HL-60 (cell line): ENCODE measurements around the gene CCR2.

ENCODE experiments used
- GABPA ChIP-seq: IDR thresholded peaks from 2 replicates; pipeline ENCODE4 v1.6.1; 2012; ENCODE audit warnings: low read depth
- POLR2AphosphoS5 ChIP-seq: IDR thresholded peaks from 2 replicates; pipeline ENCODE4 v1.6.1; 2012; ENCODE audit warnings: low read depth
- SPI1 ChIP-seq: IDR thresholded peaks from 2 replicates; pipeline ENCODE4 v1.6.1; 2012; ENCODE audit warnings: low read depth, mild to moderate bottlenecking, borderline replicate concordance
- TF ChIP-seq, protein P1 (sequence below): IDR thresholded peaks from one replicate; pipeline ENCODE4 v1.5.1; 2011; ENCODE audit warnings: low read length, control low read depth, inconsistent platforms; ENCODE audit not compliant: insufficient read depth
- TF ChIP-seq, protein P2 (sequence below): IDR thresholded peaks from 2 replicates; pipeline ENCODE4 v1.6.1; 2012; ENCODE audit warnings: low read depth; ENCODE audit not compliant: insufficient replicate concordance

DNA sequence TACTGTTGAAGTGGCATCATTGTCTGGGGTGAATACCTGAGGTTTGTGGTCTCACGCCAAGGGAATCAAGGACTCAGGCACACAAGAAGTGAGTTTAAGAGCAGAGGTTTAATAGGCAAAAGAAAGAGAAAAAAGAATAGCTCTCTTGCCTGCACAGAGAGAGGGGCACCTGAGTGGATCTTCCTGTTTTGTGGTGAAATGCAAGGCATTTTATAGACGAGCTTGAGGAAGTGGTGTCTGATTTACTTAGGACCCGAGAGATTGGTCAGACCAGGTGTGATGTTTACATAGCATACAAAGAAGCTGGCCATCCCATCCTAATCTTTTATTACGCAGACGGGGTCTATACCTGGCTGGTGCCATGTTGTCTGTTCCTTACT is 30.0 kb downstream of the CCR2 start:
- TF ChIP-seq, protein P1, sequence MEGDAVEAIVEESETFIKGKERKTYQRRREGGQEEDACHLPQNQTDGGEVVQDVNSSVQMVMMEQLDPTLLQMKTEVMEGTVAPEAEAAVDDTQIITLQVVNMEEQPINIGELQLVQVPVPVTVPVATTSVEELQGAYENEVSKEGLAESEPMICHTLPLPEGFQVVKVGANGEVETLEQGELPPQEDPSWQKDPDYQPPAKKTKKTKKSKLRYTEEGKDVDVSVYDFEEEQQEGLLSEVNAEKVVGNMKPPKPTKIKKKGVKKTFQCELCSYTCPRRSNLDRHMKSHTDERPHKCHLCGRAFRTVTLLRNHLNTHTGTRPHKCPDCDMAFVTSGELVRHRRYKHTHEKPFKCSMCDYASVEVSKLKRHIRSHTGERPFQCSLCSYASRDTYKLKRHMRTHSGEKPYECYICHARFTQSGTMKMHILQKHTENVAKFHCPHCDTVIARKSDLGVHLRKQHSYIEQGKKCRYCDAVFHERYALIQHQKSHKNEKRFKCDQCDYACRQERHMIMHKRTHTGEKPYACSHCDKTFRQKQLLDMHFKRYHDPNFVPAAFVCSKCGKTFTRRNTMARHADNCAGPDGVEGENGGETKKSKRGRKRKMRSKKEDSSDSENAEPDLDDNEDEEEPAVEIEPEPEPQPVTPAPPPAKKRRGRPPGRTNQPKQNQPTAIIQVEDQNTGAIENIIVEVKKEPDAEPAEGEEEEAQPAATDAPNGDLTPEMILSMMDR: no peak
- TF ChIP-seq POLR2AphosphoS5 (no peak), SPI1 (peak; percentile 79), GABPA (no peak)
- TF ChIP-seq, protein P2, sequence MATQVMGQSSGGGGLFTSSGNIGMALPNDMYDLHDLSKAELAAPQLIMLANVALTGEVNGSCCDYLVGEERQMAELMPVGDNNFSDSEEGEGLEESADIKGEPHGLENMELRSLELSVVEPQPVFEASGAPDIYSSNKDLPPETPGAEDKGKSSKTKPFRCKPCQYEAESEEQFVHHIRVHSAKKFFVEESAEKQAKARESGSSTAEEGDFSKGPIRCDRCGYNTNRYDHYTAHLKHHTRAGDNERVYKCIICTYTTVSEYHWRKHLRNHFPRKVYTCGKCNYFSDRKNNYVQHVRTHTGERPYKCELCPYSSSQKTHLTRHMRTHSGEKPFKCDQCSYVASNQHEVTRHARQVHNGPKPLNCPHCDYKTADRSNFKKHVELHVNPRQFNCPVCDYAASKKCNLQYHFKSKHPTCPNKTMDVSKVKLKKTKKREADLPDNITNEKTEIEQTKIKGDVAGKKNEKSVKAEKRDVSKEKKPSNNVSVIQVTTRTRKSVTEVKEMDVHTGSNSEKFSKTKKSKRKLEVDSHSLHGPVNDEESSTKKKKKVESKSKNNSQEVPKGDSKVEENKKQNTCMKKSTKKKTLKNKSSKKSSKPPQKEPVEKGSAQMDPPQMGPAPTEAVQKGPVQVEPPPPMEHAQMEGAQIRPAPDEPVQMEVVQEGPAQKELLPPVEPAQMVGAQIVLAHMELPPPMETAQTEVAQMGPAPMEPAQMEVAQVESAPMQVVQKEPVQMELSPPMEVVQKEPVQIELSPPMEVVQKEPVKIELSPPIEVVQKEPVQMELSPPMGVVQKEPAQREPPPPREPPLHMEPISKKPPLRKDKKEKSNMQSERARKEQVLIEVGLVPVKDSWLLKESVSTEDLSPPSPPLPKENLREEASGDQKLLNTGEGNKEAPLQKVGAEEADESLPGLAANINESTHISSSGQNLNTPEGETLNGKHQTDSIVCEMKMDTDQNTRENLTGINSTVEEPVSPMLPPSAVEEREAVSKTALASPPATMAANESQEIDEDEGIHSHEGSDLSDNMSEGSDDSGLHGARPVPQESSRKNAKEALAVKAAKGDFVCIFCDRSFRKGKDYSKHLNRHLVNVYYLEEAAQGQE: no peak
